HG02678 (cell line): Measurements from ENCODE around the gene ARHGAP33.

Experiments used
- ATAC-seq: cut with Tn5 transposase; IDR thresholded peaks from one replicate; pipeline ENCODE4 v1.9.1; 2021; ENCODE audit warnings: mild to moderate bottlenecking, moderate library complexity; ENCODE audit not compliant: unreplicated experiment

The ARHGAP33 gene

DNA sequence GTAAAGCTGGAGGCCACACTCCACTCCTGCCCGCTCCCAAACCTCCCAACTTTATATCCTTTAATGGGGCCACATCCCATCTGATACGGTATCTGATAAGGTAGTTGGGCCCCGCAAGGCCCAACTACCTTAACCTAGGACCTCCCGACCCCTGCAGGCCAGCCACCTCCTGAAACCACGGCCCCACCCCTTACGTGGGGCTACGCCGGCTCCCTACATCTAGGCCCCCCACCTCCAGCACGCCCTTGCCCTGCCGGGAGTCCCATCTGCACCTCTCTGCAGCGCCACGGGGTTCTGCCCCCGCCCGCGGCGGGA lies 35.3 kb upstream of the ARHGAP33 start:
- ATAC-seq: no peak

DNA sequence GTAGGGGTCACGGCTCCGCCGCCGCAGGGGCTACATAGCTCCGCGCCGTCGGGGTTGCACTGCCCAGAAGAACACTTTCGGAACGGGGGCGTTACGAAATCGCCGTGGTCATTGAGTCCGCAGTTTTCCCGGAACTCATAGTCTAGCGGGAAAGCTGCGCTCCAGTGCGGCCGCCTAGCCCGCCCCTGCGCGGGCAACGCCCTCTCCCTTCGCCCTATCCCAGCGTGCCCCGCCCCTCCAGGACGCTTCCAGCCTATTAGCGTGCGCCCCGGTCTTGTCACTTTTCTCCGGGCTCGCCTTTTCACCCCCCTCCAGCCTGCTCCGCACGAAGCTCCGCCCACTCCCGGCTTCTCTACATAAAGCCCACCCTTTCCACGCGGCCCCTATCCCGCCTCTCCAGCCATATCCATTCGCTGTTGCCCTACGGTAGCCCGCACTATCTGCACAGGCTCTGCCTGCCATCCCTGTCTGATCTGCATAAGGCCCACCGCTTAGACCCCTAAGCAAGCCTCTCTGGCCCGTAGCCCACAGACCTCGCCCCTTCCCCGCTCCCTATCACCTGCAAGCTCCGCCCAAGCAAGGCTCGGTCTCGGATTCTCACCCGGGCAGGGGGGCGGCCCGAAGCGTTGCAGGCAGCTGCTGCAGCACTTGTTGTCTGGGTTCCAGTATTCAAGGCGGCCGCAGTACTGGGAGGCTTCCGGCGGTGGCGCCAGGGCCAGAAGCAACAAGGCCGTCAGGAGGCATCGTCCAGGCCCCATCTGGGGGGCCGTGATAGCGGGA lies 34.8 kb upstream of the ARHGAP33 start:
- ATAC-seq: peak; percentile 64

DNA sequence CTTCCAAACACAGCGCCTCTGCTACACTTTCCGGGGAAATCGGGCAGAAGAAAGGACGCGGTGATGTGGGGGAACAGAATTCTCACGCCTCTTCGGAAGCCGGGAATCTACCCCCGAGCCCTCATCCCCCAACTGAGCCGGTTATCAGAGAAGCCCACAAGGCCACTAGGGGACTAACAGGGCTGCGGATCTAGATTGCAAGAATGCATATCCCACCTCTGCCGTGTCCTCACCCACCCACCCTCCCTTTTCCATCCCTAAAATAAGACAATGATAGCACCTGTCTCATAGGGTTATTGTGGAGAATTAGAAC lies 34.2 kb upstream of the ARHGAP33 start:
- no peak for ATAC-seq

DNA sequence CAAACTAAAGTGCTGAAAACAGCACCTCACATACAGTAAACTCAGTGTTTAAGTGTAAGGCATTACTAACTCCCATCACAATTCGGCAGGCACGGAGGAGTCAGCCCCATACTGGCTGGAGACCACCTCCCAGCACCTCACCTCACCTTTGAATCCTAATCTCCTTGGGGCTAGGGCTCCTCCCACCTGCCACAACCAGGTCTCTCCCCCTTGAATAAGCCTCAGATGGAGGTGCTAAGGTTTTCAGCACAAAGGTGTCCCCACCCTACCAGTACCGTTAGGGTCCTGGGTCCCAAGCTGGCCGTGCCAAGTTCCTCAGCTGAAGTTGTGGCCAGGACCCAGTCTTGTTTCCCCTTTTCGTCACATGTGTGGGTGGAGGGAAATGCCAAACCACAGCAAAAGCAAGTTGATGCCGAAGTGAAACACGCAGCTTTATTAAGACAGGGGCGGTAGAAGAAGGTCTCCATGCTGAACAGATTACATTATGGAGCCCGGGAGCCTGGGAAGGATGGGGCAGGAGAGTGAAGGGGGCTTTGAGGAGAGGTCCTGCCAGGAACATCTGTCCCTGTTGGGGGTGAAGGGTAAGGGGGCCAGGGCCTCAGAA lies 33.1 kb upstream of the ARHGAP33 start, which contains the start of gene IGFLR1:
Gene IGFLR1 (minus strand): TSS at position 332 of the 604 bp plus-strand sequence. CDS start 1,272 bp downstream, outside the sequence.
- ATAC-seq: no peak

DNA sequence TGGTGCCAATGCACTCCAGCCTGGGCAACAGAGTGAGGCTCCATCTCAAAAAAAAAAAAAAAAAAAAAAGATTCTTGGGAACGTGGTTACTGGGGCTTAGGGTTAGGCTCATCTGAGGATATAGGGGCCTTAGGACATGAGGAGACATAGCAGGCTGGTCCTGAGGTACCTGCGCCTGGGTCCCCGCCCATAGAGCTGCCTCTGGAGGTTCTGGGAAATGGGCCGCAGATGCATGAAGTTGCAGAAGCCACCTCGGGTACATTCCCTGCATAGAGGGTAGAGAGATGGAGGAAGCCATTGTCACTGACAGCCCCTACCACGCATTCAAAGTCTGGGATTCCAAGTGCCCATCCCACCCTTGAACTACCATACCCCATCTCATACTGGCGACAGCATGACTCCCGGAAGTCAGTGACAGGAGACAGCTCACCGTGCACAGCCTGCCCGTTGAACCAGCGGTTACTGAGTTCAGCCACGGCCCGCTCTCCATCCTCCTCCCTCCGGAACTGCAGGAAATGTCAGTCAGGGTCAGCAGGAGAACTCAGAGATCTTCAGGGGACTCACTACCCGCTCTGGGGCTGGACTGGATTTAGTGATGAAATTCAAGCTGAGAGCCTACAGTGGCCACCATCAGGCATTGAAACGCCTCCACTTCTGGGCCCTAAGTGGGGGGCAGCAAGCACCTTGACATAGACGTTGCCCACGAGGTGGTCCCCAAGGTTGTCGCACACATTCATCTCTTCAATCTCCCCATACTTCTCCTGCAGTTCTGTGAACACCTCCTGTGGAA lies 31.5 kb upstream of the ARHGAP33 start:
- no peak for ATAC-seq

DNA sequence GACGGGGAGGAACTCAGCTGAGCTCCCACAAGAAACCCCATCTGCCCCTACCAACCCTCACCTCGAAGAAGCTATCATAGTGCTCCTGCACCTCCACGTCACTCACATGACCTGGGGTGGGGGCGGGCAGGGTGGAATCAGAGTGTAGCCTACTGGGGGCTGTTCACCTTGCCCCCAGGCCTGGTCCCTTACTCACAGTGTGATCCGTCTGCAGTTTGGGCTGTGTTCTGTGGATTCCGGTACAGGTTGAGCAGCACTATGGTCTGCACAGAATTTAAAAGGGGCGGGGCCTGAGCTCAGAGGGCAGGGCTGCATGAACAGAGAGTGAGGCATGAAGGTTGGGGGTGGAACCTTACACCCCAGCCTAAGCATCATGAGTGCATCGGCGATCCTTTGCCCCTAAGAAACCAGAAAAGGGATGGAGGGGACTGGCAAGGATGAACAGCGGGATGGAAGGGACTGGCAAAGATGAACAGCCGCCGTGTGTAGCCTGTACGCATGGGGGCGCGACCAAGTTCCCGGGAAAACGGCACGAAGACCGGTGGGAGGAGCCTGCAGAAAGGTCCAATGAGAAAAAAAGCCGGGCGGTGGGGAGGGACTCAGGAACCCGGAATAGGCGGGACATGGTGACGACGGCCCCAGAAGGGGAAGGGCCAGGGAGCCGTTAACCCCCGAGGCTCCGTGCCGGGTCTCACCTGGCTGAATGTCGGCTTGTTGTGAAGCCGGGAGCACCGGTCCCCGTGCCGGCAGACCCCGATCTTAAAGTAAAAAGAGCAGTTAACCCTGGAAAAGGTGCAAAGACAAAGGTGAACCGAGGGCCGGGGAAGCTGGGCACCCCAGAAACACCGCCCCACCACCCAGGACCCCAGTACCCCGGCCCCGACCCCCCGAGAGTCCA lies 30.7 kb upstream of the ARHGAP33 start:
- peak; percentile 27 for ATAC-seq

DNA sequence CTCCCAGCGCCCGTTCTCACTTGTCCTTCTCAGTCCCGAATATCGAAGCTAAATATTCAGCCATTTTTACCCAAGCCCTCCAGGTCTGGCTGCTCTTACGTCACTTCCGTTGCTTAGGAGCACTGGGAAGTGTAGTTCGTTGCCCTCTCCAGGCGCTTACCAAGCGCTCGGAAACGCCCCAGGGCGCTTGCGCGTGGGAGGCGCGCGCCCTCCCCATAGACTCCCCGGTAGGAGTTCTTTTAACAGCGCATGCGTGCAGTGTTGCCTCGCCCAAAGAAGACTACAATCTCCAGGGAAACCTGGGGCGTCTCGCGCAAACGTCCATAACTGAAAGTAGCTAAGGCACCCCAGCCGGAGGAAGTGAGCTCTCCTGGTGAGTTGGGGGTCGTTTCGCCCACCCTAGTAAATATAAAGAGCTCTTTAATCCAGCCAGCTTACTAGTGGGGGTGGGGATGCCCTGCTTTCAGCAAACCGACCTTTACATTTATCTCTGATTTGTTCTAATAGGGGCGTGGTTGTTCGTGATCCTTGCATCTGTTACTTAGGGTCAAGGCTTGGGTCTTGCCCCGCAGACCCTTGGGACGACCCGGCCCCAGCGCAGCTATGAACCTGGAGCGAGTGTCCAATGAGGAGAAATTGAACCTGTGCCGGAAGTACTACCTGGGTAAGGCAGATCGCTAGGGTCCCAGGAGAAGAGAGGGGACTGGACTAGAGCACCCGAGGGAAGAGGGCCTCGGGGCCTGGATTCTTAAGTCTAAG lies 29.9 kb upstream of the ARHGAP33 start, which contains the start of the genes PSENEN and U2AF1L4:
Gene PSENEN (plus strand): TSS at position 324 of the 759 bp plus-strand sequence. CDS start 280 bp downstream, at position 604.
Gene U2AF1L4 (minus strand): TSS at position 91 of the 759 bp plus-strand sequence. CDS start 27 bp downstream, at position 64.
- ATAC-seq: peak; percentile 39

DNA sequence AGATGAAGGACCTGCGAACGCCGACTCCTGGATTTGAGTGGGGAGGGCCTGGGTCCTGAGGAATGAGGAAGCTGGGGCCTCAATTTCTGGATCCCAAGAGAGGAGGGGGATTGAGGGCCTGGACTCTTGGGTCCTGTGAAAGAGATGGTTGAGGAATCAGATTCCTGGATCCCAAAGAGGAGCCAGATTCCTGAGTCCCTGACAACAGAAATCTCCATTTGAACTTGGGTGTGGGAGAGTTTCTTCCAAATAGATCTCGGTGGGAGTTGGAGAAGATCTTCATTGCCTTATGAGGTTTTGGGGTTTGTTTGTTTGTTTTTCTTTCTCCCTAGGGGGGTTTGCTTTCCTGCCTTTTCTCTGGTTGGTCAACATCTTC lies 29.3 kb upstream of the ARHGAP33 start:
- ATAC-seq: no peak

DNA sequence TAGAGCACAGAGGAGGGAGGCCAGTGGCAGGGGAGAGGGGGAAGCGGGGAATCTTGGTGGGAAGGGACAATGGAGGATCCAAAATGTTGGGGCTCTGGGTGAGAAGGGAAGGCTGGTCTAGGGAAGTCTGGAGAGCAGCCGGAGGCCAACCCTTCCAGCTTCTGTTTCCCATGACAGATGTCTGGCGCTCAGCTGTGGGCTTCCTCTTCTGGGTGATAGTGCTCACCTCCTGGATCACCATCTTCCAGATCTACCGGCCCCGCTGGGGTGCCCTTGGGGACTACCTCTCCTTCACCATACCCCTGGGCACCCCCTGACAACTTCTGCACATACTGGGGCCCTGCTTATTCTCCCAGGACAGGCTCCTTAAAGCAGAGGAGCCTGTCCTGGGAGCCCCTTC lies 28.8 kb upstream of the ARHGAP33 start:
- no peak for ATAC-seq

DNA sequence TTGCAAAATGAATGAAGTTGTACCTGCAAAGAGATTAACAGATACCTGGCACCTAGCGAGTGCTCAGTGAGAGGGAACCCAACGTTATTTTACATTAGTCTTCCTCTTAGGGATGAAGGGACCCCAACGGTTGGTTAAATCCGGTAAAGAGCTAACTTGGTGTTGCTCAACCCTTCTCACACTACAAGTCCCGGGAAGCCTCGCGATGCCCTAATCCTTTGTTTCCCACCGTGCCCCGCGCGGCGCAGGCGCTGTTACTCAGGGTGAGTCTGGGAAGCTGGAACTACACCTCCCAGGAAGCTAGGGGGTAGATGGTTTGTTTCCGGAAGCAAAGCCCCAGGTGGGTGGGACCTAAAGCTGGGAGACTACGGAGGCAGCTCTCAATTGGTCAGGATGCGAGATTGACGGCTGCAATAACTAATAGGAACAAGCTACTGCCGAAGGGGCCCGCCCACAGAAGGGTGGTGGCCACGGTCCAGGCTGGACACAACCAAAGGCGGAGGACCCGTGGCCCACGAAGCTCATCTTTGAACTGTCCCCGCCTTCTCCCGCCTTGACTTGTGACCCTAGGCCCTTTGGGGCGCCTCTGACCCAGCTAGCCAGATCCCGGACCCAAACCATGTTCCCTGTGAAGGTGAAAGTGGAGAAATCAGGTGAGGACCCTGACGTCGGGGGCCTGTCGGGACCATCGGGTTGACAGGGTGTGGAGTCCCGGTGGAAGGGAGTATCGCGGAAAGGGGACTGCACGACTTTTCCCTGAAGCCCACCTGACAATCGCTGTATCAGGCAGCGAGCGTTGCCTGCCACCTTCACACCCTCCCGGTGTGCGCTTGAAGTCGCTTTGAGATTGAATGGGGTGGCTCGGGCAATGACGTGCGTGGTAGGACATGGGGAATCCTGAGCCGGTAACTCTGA lies 27.0 kb upstream of the ARHGAP33 start, which contains the start of gene LIN37:
Gene LIN37 (plus strand): TSS at position 471 of the 915 bp plus-strand sequence. CDS start 149 bp downstream, at position 620.
- ATAC-seq: peak; percentile 80

DNA sequence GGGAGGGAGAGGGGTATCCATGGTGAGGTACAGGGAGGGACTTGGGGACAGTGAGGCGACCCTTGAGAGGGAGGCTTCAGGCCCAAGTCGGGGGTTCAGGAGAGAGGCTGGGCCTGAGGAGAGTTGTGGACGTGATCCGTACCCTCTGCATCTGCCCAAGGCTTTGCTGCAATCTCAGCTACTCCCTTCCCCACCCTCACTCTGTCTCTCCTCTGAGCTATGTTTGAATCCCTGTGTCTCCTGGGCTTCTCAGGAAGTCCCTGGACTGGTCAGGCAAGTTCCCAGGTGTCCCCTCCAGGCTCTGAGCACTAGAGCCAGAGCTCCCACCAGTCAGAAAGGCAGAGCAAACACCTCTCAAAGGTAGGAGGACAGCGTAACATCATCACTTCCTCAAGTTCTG lies 25.2 kb upstream of the ARHGAP33 start:
- no peak for ATAC-seq

DNA sequence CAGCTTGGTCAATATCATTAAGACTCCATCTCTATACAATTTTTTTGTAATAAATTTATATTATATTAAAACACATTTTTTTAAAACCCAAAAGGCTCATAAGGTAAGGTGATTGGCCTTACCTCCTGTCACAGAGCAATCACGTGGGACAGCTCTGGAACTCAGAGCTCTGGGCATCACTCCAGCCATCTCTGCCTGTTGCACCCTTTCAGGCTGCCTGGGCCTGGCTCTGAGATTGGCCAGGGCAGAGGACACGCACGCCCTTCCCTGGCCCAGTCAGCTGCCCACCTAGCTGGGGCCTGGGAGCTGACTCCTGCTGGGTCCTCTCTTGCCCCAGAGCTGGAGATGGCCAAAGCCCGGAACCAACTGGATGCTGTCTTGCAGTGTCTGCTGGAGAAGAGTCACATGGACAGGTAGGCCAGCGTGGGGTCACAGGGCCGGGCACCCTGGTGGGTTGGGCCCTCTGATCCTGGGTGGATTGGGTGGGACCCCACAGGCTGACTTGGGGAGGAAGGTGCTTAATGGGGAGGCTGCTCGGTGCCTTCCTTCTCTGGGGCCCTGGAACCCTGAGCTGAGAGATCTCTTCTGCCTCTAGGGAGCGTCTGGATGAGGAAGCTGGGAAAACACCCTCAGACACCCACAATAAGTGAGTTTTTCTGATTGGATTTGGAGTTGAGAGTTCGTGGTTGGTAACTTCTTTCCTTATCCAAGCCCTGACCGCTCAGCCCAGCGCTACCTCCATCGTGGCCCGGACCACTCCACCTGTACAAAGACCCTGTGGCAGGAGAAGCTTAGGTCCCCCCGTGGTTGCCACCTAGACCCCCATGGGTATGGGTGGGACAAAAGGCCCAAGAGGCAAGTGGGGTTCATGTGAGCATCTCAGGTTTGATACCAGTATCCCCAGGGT lies 23.3 kb upstream of the ARHGAP33 start:
- ATAC-seq: no peak

DNA sequence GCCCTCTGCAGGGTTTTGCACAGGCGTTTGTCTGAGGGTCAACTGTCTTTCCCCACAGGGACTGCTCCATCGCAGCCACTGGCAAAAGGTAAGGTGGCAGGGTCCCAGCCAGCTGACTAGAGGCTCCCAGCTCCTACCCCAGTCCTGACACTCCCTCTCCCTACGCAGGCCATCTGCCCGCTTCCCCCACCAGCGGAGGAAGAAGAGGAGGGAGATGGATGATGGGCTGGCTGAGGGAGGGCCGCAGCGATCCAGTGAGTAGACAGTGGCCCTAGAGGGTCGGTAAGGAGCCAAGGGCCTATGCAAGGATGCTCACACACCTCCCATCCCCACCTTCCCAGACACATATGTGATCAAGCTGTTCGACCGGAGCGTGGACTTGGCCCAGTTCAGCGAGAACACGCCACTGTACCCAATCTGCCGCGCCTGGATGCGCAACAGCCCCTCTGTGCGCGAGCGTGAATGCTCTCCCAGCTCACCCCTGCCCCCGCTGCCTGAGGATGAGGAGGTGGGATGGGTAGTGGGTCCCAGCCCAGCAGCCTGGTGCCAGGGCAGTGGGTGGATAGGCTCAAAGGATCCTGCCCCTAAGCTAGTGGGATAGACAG lies 22.5 kb upstream of the ARHGAP33 start:
- ATAC-seq: no peak

DNA sequence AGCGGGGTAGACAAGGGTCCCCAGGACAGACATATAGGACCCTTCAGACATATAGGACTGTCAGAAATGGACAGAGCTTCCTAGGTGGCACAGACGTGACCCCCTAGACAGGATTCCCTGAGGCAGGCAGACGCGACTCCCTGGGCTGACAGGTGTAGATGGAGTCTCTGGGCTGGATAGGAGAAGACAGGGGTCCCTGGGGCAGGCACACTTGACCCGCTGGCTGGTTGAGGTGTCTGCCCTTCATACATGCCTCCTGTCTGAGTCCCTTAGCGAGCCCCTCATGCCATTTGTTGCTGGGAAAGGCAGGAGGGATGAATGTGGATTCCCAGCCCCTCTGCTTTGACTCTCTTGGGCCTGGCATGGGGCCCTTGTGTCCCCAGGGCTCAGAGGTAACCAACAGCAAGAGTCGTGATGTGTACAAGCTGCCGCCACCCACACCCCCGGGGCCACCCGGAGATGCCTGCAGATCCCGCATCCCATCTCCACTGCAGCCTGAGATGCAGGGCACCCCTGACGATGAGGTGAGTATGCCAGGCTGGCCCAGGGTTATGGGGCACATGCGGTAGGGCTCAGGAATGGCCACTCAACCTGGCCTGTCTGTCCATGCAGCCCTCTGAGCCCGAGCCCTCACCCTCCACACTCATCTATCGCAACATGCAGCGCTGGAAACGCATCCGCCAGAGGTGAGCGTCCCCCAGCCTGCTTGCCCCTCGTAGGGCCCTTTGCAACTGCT lies 21.6 kb upstream of the ARHGAP33 start:
- no peak for ATAC-seq

DNA sequence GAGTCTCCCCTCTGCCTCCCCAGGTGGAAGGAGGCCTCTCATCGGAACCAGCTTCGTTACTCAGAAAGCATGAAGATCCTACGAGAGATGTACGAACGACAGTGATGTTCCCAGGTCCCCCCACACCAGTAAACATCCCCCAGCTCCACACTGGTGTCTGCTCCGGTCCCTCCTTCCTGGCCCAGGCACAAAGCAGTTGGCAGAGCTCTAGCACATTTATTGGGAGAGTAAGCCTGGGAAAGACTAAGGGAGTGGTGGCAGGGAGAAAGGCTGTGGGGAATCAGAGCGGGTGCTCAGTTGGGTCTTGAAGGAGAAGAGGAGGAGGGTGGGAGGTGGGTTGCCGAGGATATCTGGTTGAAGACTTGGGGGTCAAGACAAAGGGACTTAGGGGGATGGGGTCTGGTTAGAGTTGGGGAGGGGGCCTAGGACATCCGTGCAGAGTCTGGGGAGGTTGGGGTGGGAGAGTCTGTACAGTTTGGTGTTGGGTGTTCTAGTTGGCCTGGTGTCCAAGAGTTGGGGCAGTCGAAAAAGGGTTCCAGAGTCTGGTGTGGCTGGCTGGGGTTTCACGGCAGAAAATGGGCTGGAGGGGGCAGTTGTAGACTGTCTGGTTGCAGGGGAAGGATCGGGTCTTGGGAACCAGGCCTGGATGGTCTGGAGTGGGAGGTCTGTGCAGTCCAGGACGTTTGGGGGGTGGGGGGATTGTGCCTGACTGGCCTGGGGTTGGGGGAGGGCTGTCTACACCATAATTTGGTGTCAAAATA lies 20.8 kb upstream of the ARHGAP33 start:
- no peak for ATAC-seq

DNA sequence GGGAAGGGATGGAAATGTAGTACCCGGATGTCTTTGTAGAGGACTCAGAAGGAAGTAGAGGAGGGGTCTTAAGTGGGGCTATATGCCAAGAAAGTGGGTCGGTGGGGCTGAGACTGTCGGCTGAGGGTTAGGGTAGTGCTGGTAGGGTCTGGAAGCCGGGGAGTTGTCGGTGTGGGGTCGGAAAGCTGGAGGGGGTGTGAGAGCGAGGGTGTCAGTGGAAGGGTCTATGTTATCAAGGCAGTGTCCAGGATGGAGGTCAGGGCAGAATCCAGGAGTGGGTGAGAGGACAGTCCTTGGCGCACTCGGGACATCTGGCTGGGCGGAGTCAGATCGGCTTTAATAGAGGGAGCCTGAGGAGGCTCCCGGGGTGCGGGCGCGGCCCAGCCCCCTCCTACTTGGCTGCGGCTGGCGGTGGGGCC lies 20.2 kb upstream of the ARHGAP33 start:
- no peak for ATAC-seq
